Glutamatergic neuron (in vitro differentiated cells): ENCODE data around the gene PURA. TPM values are rescaled to one million over a fixed set of nuclear protein-coding genes. Genes with fewer than 3 reads are reported as not detected.
A peak's percentile ranks its signal among the peaks of the same experiment; 100 is the strongest.

ENCODE experiments used
- DNase-seq: peaks from one replicate; pipeline ENCODE4 v3.0.0; 2022
- H3K27ac Mint-ChIP-seq: one replicate; pipeline ENCODE4 v1.8.0; 2020; ENCODE audit warnings: mild to moderate bottlenecking, mixed read lengths, inconsistent platforms; ENCODE audit not compliant: unreplicated experiment
- H3K27me3 Mint-ChIP-seq: one replicate; pipeline ENCODE4 v1.8.0; 2020; ENCODE audit warnings: mild to moderate bottlenecking, moderate library complexity, mixed read lengths, inconsistent platforms; ENCODE audit not compliant: unreplicated experiment
- H3K36me3 Mint-ChIP-seq: one replicate; pipeline ENCODE4 v1.8.0; 2020; ENCODE audit warnings: mild to moderate bottlenecking, mixed read lengths, inconsistent platforms; ENCODE audit not compliant: unreplicated experiment
- H3K4me1 Mint-ChIP-seq: one replicate; pipeline ENCODE4 v1.8.0; 2020; ENCODE audit warnings: mild to moderate bottlenecking, low read depth, mixed read lengths, inconsistent platforms; ENCODE audit not compliant: unreplicated experiment
- H3K4me3 Mint-ChIP-seq: one replicate; pipeline ENCODE4 v1.8.0; 2020; ENCODE audit warnings: mild to moderate bottlenecking, mixed read lengths, inconsistent platforms; ENCODE audit not compliant: unreplicated experiment
- H3K9me3 Mint-ChIP-seq: one replicate; pipeline ENCODE4 v1.8.0; 2020; ENCODE audit warnings: mild to moderate bottlenecking, moderate library complexity, mixed read lengths, inconsistent platforms; ENCODE audit not compliant: unreplicated experiment
- total RNA-seq: library from RNA; stranded (reverse); fragmentation: NEBNext Ultra II Directional; extraction: Animal tissue kit (Norgen Biotek cat#: 25700); gene quantifications from one replicate; pipeline ENCODE4 v1.2.1, GENCODE V29; 2021; ENCODE audit not compliant: unreplicated experiment
- TF ChIP-seq, protein P1 (sequence below): fragments of 200-600 bp; sonication (generic); IDR thresholded peaks from one replicate; pipeline ENCODE4 v1.5.0; 2021; ENCODE audit not compliant: partially characterized antibody, unreplicated experiment

The PURA gene
- total RNA-seq, 1 donor from 2014 or later = 4.1 TPM

DNA sequence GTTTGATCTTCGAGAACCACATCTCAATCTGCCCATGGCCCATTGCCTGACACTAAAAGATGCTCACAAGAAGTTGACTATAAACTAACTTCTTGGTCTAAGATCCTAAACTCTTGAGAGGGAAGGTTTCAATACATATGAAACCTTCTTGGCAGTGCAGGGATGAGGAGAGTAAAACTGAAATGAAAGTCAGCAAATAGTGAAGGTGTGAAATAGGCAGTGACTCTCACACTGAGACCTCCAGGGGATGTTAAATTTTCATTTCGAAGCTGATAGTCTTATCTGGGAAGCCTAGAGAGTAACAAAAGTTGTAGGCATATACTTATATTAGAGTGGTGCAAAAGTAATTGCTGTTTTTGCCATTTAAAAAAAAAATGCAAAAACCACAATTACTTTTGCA, 60.1 kb downstream of the PURA start:
- peak overlapping the region; percentile 89 for H3K4me3 Mint-ChIP-seq
- peaks cover 3% of the 10 kb centered on the region for H3K9me3 Mint-ChIP-seq
- H3K36me3 Mint-ChIP-seq = no peaks in the 10 kb centered on the region
- no peak for DNase-seq
- peaks cover 4% of the 10 kb centered on the region for H3K27me3 Mint-ChIP-seq
- TF ChIP-seq, protein P1, sequence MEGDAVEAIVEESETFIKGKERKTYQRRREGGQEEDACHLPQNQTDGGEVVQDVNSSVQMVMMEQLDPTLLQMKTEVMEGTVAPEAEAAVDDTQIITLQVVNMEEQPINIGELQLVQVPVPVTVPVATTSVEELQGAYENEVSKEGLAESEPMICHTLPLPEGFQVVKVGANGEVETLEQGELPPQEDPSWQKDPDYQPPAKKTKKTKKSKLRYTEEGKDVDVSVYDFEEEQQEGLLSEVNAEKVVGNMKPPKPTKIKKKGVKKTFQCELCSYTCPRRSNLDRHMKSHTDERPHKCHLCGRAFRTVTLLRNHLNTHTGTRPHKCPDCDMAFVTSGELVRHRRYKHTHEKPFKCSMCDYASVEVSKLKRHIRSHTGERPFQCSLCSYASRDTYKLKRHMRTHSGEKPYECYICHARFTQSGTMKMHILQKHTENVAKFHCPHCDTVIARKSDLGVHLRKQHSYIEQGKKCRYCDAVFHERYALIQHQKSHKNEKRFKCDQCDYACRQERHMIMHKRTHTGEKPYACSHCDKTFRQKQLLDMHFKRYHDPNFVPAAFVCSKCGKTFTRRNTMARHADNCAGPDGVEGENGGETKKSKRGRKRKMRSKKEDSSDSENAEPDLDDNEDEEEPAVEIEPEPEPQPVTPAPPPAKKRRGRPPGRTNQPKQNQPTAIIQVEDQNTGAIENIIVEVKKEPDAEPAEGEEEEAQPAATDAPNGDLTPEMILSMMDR = no peak
- H3K4me1 Mint-ChIP-seq = peaks cover 3% of the 10 kb centered on the region
- no peak overlapping the region for H3K27ac Mint-ChIP-seq

- Mint-ChIP-seq H3K4me3 (peak within 1 kb of the TSS; percentile 99), H3K4me1 (peaks cover 3% of the 10 kb centered on the region), H3K9me3 (peaks cover 3% of the 10 kb centered on the region), H3K27me3 (peaks cover 4% of the 10 kb centered on the region), H3K36me3 (no peaks in the 10 kb centered on the region), H3K27ac (peak within 1 kb of the TSS; percentile 93)
- TF ChIP-seq, protein P1 = no peak
- peak; percentile 98 for DNase-seq
These were observed 60.8 kb downstream of the PURA start, which contains the start of gene CYSTM1 for GRCh38 chr5:140174465-140175366. TSS of gene CYSTM1 (plus strand) at chr5:140175188. CDS start at chr5:140194466, 19,278 bp downstream.

Other genes with a start within 250 kb of the PURA start
- 0.81 TPM for gene NRG2, start 70.8 kb upstream of the PURA start, total RNA-seq
- 0.98 TPM for gene IGIP, start 11.8 kb downstream of the PURA start, total RNA-seq
- gene CYSTM1, start 61.1 kb downstream of the PURA start, total RNA-seq = 37.4 TPM
- gene PFDN1, start 189.0 kb downstream of the PURA start, total RNA-seq = 67.7 TPM
- 2.5 TPM for gene HBEGF, start 232.5 kb downstream of the PURA start, total RNA-seq
- not detected for gene SLC4A9, start 246.1 kb downstream of the PURA start, total RNA-seq